Fibroblast of villous mesenchyme (primary cell): ENCODE measurements around the gene ATP2A1. TPM values are rescaled to one million over a fixed set of nuclear protein-coding genes. Genes with fewer than 3 reads are reported as not detected.
"Not testable (repeated sequence)": the region's sequence is repeated elsewhere in the genome, so short reads cannot be mapped to it uniquely, and the experiment has no call there.

Experiments
- DNase-seq: peaks from one replicate; pipeline ENCODE4 v3.0.0-alpha.2; 2010; ENCODE audit warnings: low read depth
- H3K4me3 ChIP-seq: 2 replicates; pipeline ENCODE4 v1.5.1; 2011; ENCODE audit warnings: low read depth, mild to moderate bottlenecking, low read length
- CTCF ChIP-seq: IDR thresholded peaks from 2 replicates; pipeline ENCODE4 v1.5.1; 2012; ENCODE audit warnings: low read depth, mild to moderate bottlenecking, low read length; ENCODE audit not compliant: insufficient read depth
- total RNA-seq: library from RNA; depleted of rRNA; stranded (reverse); fragments of >200 nt; gene quantifications from 2 replicates; pipeline ENCODE4 v1.2.3, GENCODE V29; 2012

The ATP2A1 gene
- total RNA-seq, 1 donor: 0.43 TPM

- no peak for TF ChIP-seq CTCF
- no peak for DNase-seq
- no peak overlapping the region for H3K4me3 ChIP-seq
These were observed 19.0 kb upstream of the ATP2A1 start for GRCh38 chr16:28859326-28859725.

- H3K4me3 ChIP-seq: peak overlapping the region; percentile 96
- no peak for TF ChIP-seq CTCF
- DNase-seq: peak; percentile 53
These were observed 14.1 kb upstream of the ATP2A1 start for GRCh38 chr16:28863929-28864793.

GRCh38 chr16:28865001-28865688, 13.1 kb upstream of the ATP2A1 start:
- no peak for TF ChIP-seq CTCF
- peak overlapping the region; percentile 96 for H3K4me3 ChIP-seq
- DNase-seq: no peak

GRCh38 chr16:28865722-28866453, 12.4 kb upstream of the ATP2A1 start:
- no peak overlapping the region for H3K4me3 ChIP-seq
- no peak for TF ChIP-seq CTCF
- DNase-seq: no peak

GRCh38 chr16:28866454-28866804, 11.9 kb upstream of the ATP2A1 start:
- DNase-seq: no peak
- TF ChIP-seq CTCF: no peak
- H3K4me3 ChIP-seq: no peak overlapping the region

- DNase-seq: no peak
- no peak overlapping the region for H3K4me3 ChIP-seq
- TF ChIP-seq CTCF: no peak
These were observed 11.0 kb upstream of the ATP2A1 start for GRCh38 chr16:28867241-28867640.

GRCh38 chr16:28867646-28868045, 10.6 kb upstream of the ATP2A1 start:
- not testable (repeated sequence) for H3K4me3 ChIP-seq, DNase-seq
